H1 (cell line): ENCODE measurements around the gene SCAMP5. TPM values are rescaled to one million over a fixed set of nuclear protein-coding genes. Genes with fewer than 3 reads are reported as not detected.

Source experiments
- CTCF ChIA-PET: fragments of 300-600 bp; sonication (Branson Sonifier 250); formaldehyde crosslinking; loops from one replicate; lab custom pipeline; 2021; ENCODE audit not compliant: partially characterized antibody; lab: Charles Lee
- POLR2A ChIA-PET: fragments of 300-600 bp; sonication (Branson Sonifier 250); formaldehyde crosslinking; loops from one replicate; lab custom pipeline; 2021; ENCODE audit warnings: inconsistent platforms; ENCODE audit not compliant: partially characterized antibody; lab: Charles Lee
- DNase-seq, 2 experiments: peaks; one replicate each; pipeline versions ENCODE4 v3.0.0 to v3.0.0-alpha.2; 2010 to 2022; ENCODE audit warnings: low spot score in 2 of 2, low read depth in 1 of 2, mixed read lengths in 1 of 2
- FAIRE-seq: peaks from 2 replicates; lab custom pipeline; 2011; peaks lifted over from hg19 to GRCh38; lab: Jason Lieb, UNC
- H2AFZ ChIP-seq: 2 replicates; pipeline ENCODE4 v1.8.1; 2012; ENCODE audit warnings: low read length, inconsistent platforms
- H2AK5ac ChIP-seq: 2 replicates; pipeline ENCODE4 v1.6.1; 2013; ENCODE audit warnings: low read depth, low read length
- H2BK120ac ChIP-seq: replicated peaks from 2 replicates; pipeline ENCODE3; 2013; ENCODE audit warnings: low read depth, low read length, inconsistent platforms
- H2BK12ac ChIP-seq: 2 replicates; pipeline ENCODE4 v1.6.1; 2013; ENCODE audit warnings: low read depth, low read length
- H2BK15ac ChIP-seq: 2 replicates; pipeline ENCODE4 v1.6.1; 2013; ENCODE audit warnings: low read length
- H2BK20ac ChIP-seq: 2 replicates; pipeline ENCODE4 v1.6.1; 2013; ENCODE audit warnings: low read length
- H2BK5ac ChIP-seq: 2 replicates; pipeline ENCODE4 v1.6.1; 2013; ENCODE audit warnings: low read depth, low read length
- H3K14ac ChIP-seq: 2 replicates; pipeline ENCODE4 v1.6.1; 2013; ENCODE audit warnings: inconsistent platforms; ENCODE audit not compliant: insufficient read length
- H3K18ac ChIP-seq: 2 replicates; pipeline ENCODE4 v1.6.1; 2013; ENCODE audit warnings: low read length; ENCODE audit errors: extremely low read depth
- H3K23ac ChIP-seq: 2 replicates; pipeline ENCODE4 v1.6.1; 2013; ENCODE audit warnings: inconsistent platforms; ENCODE audit not compliant: insufficient read length
- H3K23me2 ChIP-seq: 2 replicates; pipeline ENCODE4 v1.6.1; 2013; ENCODE audit warnings: low read depth, low read length
- H3K27ac ChIP-seq: 2 replicates; pipeline ENCODE4 v1.6.1; 2011; ENCODE audit warnings: low read depth, low read length, inconsistent platforms
- H3K27me3 ChIP-seq, 4 experiments: replicated peaks in 1 of 4; 1 replicate in 1 of 4; 2 replicates in 3 of 4; pipeline versions ENCODE4 v1.6.1 to v1.8.1; 2011 to 2013; ENCODE audit warnings: low read length in 3 of 4, mild to moderate bottlenecking in 3 of 4, inconsistent platforms in 2 of 4, mixed read lengths in 2 of 4, moderate library complexity in 1 of 4; ENCODE audit not compliant: control insufficient read depth in 3 of 4, insufficient read depth in 3 of 4; ENCODE audit errors: extremely low read depth in 1 of 4
- H3K36me3 ChIP-seq, 4 experiments: 2 replicates each; pipeline versions ENCODE4 v1.6.1 to v1.8.1; 2011 to 2013; ENCODE audit warnings: mild to moderate bottlenecking in 4 of 4, low read length in 3 of 4, moderate library complexity in 2 of 4, control low read depth in 1 of 4, inconsistent platforms in 1 of 4; ENCODE audit not compliant: insufficient read depth in 4 of 4, control insufficient read depth in 2 of 4
- H3K4ac ChIP-seq: replicated peaks from 2 replicates; pipeline ENCODE3; 2013; ENCODE audit warnings: low read length, low read depth, mixed read lengths, inconsistent platforms; ENCODE audit not compliant: insufficient read length
- H3K4me1 ChIP-seq, 4 experiments: replicated peaks in 1 of 4; 1 replicate in 1 of 4; 2 replicates in 3 of 4; pipeline versions ENCODE4 v1.6.1 to v1.8.1; 2011 to 2013; ENCODE audit warnings: low read length in 3 of 4, inconsistent platforms in 2 of 4, mixed read lengths in 1 of 4; ENCODE audit not compliant: insufficient read depth in 4 of 4, control insufficient read depth in 3 of 4
- H3K4me2 ChIP-seq, 2 experiments: 2 replicates each; pipeline versions ENCODE4 v1.6.1 to v1.8.1; 2011 to 2013; ENCODE audit warnings: low read depth in 2 of 2, low read length in 2 of 2, control low read depth in 1 of 2, inconsistent platforms in 1 of 2, mild to moderate bottlenecking in 1 of 2; ENCODE audit not compliant: insufficient read depth in 1 of 2
- H3K4me3 ChIP-seq, 4 experiments: fragments of 200-600, 300-600 bp in 1 of 4; sonication (generic), shearing (Covaris generic), sonication (Bioruptor Twin) in 1 of 4; 2 replicates each; pipeline versions ENCODE4 v1.5.1 to v1.8.1; 2011 to 2016; ENCODE audit warnings: low read length in 4 of 4, low read depth in 3 of 4, control low read depth in 2 of 4, inconsistent platforms in 2 of 4, mild to moderate bottlenecking in 2 of 4, mixed read lengths in 1 of 4, moderate library complexity in 1 of 4; ENCODE audit not compliant: insufficient read depth in 2 of 4; ENCODE audit errors: extremely low read depth in 1 of 4
- H3K56ac ChIP-seq: replicated peaks from 2 replicates; pipeline ENCODE3; 2013; ENCODE audit warnings: low read depth, mild to moderate bottlenecking, mixed read lengths, low read length, inconsistent platforms; ENCODE audit not compliant: insufficient read length
- H3K79me1 ChIP-seq: 2 replicates; pipeline ENCODE4 v1.6.1; 2013; ENCODE audit warnings: low read depth, low read length, control low read depth
- H3K79me2 ChIP-seq, 2 experiments: 2 replicates each; pipeline versions ENCODE4 v1.6.1 to v1.8.1; 2012 to 2013; ENCODE audit warnings: low read length in 2 of 2, mild to moderate bottlenecking in 2 of 2, inconsistent platforms in 1 of 2; ENCODE audit not compliant: insufficient read depth in 2 of 2, control insufficient read depth in 1 of 2
- H3K9ac ChIP-seq, 4 experiments: replicated peaks in 1 of 4; 1 replicate in 1 of 4; 2 replicates in 3 of 4; pipeline versions ENCODE4 v1.6.1 to v1.8.1; 2011 to 2013; ENCODE audit warnings: low read depth in 3 of 4, low read length in 3 of 4, control low read depth in 2 of 4, mild to moderate bottlenecking in 2 of 4, moderate library complexity in 2 of 4, inconsistent platforms in 1 of 4; ENCODE audit errors: extremely low read depth in 1 of 4
- H3K9me3 ChIP-seq, 2 experiments: 2 replicates each; pipeline versions ENCODE4 v1.6.1 to v1.8.1; 2012 to 2013; ENCODE audit warnings: mild to moderate bottlenecking in 2 of 2, moderate library complexity in 2 of 2, control low read depth in 1 of 2, inconsistent platforms in 1 of 2, low read depth in 1 of 2, low read length in 1 of 2, mixed read lengths in 1 of 2; ENCODE audit not compliant: insufficient read depth in 2 of 2
- H4K20me1 ChIP-seq, 2 experiments: replicated peaks in 1 of 2; 2 replicates each; pipeline versions ENCODE3 to v1.8.1; 2011 to 2013; ENCODE audit warnings: inconsistent platforms in 2 of 2, low read length in 2 of 2, mild to moderate bottlenecking in 1 of 2; ENCODE audit not compliant: insufficient read depth in 2 of 2, control insufficient read depth in 1 of 2
- H4K5ac ChIP-seq: 2 replicates; pipeline ENCODE4 v1.6.1; 2013; ENCODE audit warnings: low read length, low read depth, mixed read lengths, inconsistent platforms; ENCODE audit not compliant: insufficient read length
- H4K8ac ChIP-seq: 2 replicates; pipeline ENCODE4 v1.8.0; 2013; ENCODE audit warnings: mild to moderate bottlenecking, moderate library complexity, low read length, inconsistent platforms; ENCODE audit not compliant: insufficient read depth; ENCODE audit errors: extremely low read depth
- H4K91ac ChIP-seq: replicated peaks from 2 replicates; pipeline ENCODE3; 2013; ENCODE audit warnings: low read length, mixed read lengths, inconsistent platforms; ENCODE audit not compliant: insufficient read length
- BACH1 ChIP-seq: IDR thresholded peaks from 2 replicates; pipeline ENCODE4 v1.6.1; 2012; ENCODE audit warnings: low read length, improper control_type of control experiment
- EP300 ChIP-seq, 2 experiments: IDR thresholded peaks; 1 replicate in 1 of 2; 2 replicates in 1 of 2; pipeline ENCODE4 v1.6.1; 2011 to 2012; ENCODE audit warnings: low read depth in 2 of 2, low read length in 2 of 2, mild to moderate bottlenecking in 2 of 2, borderline replicate concordance in 1 of 2, inconsistent platforms in 1 of 2, moderate library complexity in 1 of 2
- PHF8 ChIP-seq: fragments of 200-600 bp; sonication (generic); conservative IDR thresholded peaks from 2 replicates; pipeline ENCODE4 v1.7.1; 2012; ENCODE audit warnings: low read depth, mild to moderate bottlenecking, inconsistent platforms, low read length, moderate library complexity
- POLR2A ChIP-seq, 2 experiments: IDR thresholded peaks; 1 replicate in 1 of 2; 2 replicates in 1 of 2; pipeline ENCODE4 v1.6.1; 2011; ENCODE audit warnings: low read depth in 2 of 2, low read length in 2 of 2, mild to moderate bottlenecking in 2 of 2; ENCODE audit errors: control extremely low read depth in 1 of 2
- RFX5 ChIP-seq: IDR thresholded peaks from 2 replicates; pipeline ENCODE4 v1.6.1; 2011; ENCODE audit warnings: low read depth, low read length, improper control_type of control experiment, borderline replicate concordance
- SAP30 ChIP-seq: fragments of 300-600 bp; sonication (generic); IDR thresholded peaks from 2 replicates; pipeline ENCODE4 v1.7.1; 2012; ENCODE audit warnings: low read length, moderate library complexity, mild to moderate bottlenecking, inconsistent platforms; ENCODE audit not compliant: insufficient read depth, insufficient replicate concordance
- SIN3A ChIP-seq, 2 experiments: IDR thresholded peaks in 1 of 2; conservative IDR thresholded peaks in 1 of 2; 2 replicates each; pipeline ENCODE4 v1.6.1; 2011 to 2012; ENCODE audit warnings: low read length in 2 of 2, improper control_type of control experiment in 1 of 2, low read depth in 1 of 2, mild to moderate bottlenecking in 1 of 2
- YY1 ChIP-seq: IDR thresholded peaks from 2 replicates; pipeline ENCODE4 v1.6.1; 2011; ENCODE audit warnings: low read depth, mild to moderate bottlenecking, low read length
- WGBS, 2 experiments: shearing (Covaris generic) in 1 of 2; methylation state at CpG; one replicate each; pipeline versions ENCODE4 v1.1.6 to v1.1.7; 2013 to 2015; ENCODE audit warnings: low lambda C conversion rate in 2 of 2, mixed read lengths in 2 of 2, inconsistent platforms in 1 of 2, low coverage in 1 of 2, missing lambda C conversion rate in 1 of 2; ENCODE audit not compliant: insufficient replicate concordance in 2 of 2, insufficient coverage in 1 of 2, insufficient read length in 1 of 2; ENCODE audit errors: extremely low coverage in 1 of 2, missing lambda C conversion rate in 1 of 2; 5-methylcytosine and 5-hydroxymethylcytosine counted together
- polyA plus RNA-seq, 7 experiments: library from polyadenylated mRNA; depleted of rRNA in 3 of 7; stranded (reverse) in 5 of 7; unstranded in 2 of 7; fragments of >200 nt in 5 of 7; fragments of 200-250 nt in 2 of 7; gene quantifications; 1 replicate in 5 of 7; 2 replicates in 1 of 7; 4 replicates in 1 of 7; pipeline versions ENCODE4 v1.2.1 to v1.2.3, GENCODE V29; 2011 to 2013; ENCODE audit warnings: missing spikeins in 2 of 7, mixed read lengths in 2 of 7
- total RNA-seq: library from RNA; stranded (reverse); fragmentation: NEBNext Ultra II Directional; extraction: Animal tissue kit (Norgen Biotek cat#: 25700); gene quantifications from 2 replicates; pipeline ENCODE4 v1.2.1, GENCODE V29; 2021
- TF ChIP-seq, protein P1 (sequence below), 3 experiments: IDR thresholded peaks; 1 replicate in 2 of 3; 2 replicates in 1 of 3; pipeline versions ENCODE4 v1.5.1 to v1.6.1; 2011; ENCODE audit warnings: low read length in 3 of 3, mild to moderate bottlenecking in 3 of 3, inconsistent platforms in 2 of 3, low read depth in 1 of 3, moderate library complexity in 1 of 3; ENCODE audit not compliant: insufficient read depth in 1 of 3; ENCODE audit errors: control extremely low read depth in 1 of 3

Gene SCAMP5
- total and polyA plus RNA-seq, 2 of the 8 experiments (the other 6 are each of a cell fraction or from before 2014, with no cell fraction given) = 55.4 to 94.7 TPM

DNA sequence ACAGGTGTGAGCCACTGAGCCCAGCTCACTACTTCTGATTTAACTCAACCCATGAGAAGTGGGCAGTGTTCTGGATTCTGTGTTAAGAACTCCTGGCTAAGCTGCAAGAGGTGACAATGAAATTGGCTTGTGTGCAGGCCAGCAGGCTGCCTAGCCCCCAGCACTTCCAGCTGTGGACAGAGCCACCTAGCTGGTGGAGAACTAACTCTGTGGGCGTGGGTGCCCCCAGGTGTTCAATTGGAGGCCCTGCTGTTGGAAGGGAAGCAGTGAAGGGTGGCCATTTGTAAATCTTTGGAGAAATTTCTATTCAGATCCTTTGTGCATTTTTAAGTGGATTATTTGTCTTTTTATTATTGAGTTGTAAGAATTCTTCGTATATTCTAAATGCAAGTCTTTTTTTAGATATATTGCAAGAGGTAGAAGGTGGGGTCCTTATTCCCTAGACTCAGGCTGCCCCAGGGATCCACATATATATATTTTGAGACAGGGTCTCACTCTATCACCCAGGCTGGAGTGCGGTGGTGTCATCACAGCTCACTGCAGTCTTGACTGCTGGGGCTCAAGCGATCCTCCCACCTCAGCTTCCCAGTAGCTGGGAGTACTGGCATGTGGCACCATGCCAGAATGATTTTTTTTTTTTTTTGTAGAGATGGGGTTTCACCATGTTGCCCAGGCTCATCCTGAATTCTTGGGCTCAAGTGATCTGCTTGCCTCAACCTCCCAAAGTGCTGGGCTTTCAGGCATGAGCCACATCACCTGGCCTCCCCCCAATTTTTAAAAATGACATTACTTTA, 7.2 kb upstream of the SCAMP5 start:
- no peak overlapping the region for H2AFZ ChIP-seq
- CTCF ChIA-PET = interaction anchor here (0.6 to 2.8 kb wide), 13 partner anchors 10 to 211 kb away, joined by 3 to 9 read pairs (median 4); partner anchors contain the start of gene PPCDC
- H4K20me1 ChIP-seq = no peaks in the 10 kb centered on the region
- H3K4me2 ChIP-seq = no peak overlapping the region
- no peaks in the 10 kb centered on the region for H3K79me1 ChIP-seq
- no peaks in the 10 kb centered on the region for H3K27me3 ChIP-seq
- no peak overlapping the region for H2BK20ac ChIP-seq
- H3K36me3 ChIP-seq = no peaks in the 10 kb centered on the region
- 62% methylated on average over 4 of the region's 4 CpGs; no CpG with 5 or more reads in 1 of the 2 experiments for WGBS, 2 experiments
- H3K9ac ChIP-seq = no peak overlapping the region
- no peak overlapping the region; the same call in 1 of the 2 replicates for H2BK12ac ChIP-seq
- POLR2A ChIA-PET = interaction anchor here (0.8 to 1.7 kb wide), 2 partner anchors 31 to 179 kb away, joined by 4 to 7 read pairs; partner anchors contain the start of gene RPP25
- no peak overlapping the region for H2BK15ac ChIP-seq
- no peak overlapping the region for H4K8ac ChIP-seq
- no peak overlapping the region for H2BK120ac ChIP-seq
- H3K56ac ChIP-seq = no peak overlapping the region
- H3K9me3 ChIP-seq = no peaks in the 10 kb centered on the region
- H3K27ac ChIP-seq = no peak overlapping the region
- H4K5ac ChIP-seq = no peak overlapping the region
- H4K91ac ChIP-seq = no peak overlapping the region
- no peak overlapping the region for H2AK5ac ChIP-seq
- H3K14ac ChIP-seq = no peak overlapping the region
- DNase-seq (peak in 1 of 2 experiments; percentile 60), FAIRE-seq (no peak)
- no peaks in the 10 kb centered on the region; the same call in 1 of the 2 replicates for H3K23me2 ChIP-seq
- H2BK5ac ChIP-seq = no peak overlapping the region
- H3K79me2 ChIP-seq = no peaks in the 10 kb centered on the region
- H3K4ac ChIP-seq = no peak overlapping the region
- H3K23ac ChIP-seq = no peak overlapping the region
- no peak overlapping the region for H3K4me3 ChIP-seq
- H3K18ac ChIP-seq = no peak overlapping the region
- H3K4me1 ChIP-seq = no peaks in the 10 kb centered on the region
- TF ChIP-seq PHF8 (no peak), BACH1 (no peak), POLR2A (IDR thresholded peaks at IDR 0.05; ENCODE audit: control extremely low read depth in 1 of 2, low read depth in 2 of 2, low read length in 2 of 2) (no peak), RFX5 (no peak), EP300 (IDR thresholded peaks at IDR 0.05; ENCODE audit: borderline replicate concordance in 1 of 2, low read depth in 2 of 2, low read length in 2 of 2) (no peak), YY1 (peak; percentile 78), SIN3A (conservative IDR thresholded peaks at IDR 0.05 in 1 of 2, IDR thresholded peaks at IDR 0.05 in 1 of 2; ENCODE audit: low read depth in 1 of 2, low read length in 2 of 2) (peak; percentile 94 to 96), SAP30 (peak; percentile 83)
- TF ChIP-seq, protein P1, sequence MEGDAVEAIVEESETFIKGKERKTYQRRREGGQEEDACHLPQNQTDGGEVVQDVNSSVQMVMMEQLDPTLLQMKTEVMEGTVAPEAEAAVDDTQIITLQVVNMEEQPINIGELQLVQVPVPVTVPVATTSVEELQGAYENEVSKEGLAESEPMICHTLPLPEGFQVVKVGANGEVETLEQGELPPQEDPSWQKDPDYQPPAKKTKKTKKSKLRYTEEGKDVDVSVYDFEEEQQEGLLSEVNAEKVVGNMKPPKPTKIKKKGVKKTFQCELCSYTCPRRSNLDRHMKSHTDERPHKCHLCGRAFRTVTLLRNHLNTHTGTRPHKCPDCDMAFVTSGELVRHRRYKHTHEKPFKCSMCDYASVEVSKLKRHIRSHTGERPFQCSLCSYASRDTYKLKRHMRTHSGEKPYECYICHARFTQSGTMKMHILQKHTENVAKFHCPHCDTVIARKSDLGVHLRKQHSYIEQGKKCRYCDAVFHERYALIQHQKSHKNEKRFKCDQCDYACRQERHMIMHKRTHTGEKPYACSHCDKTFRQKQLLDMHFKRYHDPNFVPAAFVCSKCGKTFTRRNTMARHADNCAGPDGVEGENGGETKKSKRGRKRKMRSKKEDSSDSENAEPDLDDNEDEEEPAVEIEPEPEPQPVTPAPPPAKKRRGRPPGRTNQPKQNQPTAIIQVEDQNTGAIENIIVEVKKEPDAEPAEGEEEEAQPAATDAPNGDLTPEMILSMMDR (IDR thresholded peaks at IDR 0.05; ENCODE audit: control extremely low read depth in 1 of 3, insufficient read depth in 1 of 3, low read depth in 1 of 3, low read length in 3 of 3) = peak; percentile 73 to 84 (median 77)
